GM12892 (cell line): ENCODE measurements around the gene RASGRP3.

ENCODE experiments used
- POLR2A ChIP-seq: IDR thresholded peaks from 2 replicates; pipeline ENCODE4 v1.6.1; 2011; ENCODE audit warnings: low read depth, low read length, control low read depth
- POLR2AphosphoS5 ChIP-seq: IDR thresholded peaks from 2 replicates; pipeline ENCODE4 v1.6.1; 2011; ENCODE audit warnings: low read depth, low read length, control low read depth
- TAF1 ChIP-seq: IDR thresholded peaks from 2 replicates; pipeline ENCODE4 v1.6.1; 2011; ENCODE audit warnings: low read depth, mild to moderate bottlenecking, control low read depth, low read length, borderline replicate concordance

DNA sequence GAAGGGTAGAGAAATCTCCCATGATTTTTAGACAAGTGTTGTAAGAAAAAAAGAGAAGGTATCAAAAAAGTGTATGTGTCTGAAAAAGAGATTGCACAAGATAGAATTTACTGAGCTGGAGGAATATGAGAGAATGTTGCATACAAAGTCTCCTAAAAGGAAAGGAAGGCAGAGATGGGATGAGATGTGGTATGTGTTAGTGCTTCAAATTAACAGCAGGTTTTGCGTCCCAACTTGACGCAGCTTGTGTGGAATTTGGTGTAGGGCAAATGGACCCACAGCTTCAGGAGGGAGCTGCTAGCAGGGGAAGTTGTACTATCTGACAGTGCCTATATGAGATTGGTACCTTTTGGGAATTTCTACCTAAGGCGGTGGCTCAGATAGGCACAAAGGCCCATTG is 9.0 kb upstream of the RASGRP3 start:
- TF ChIP-seq POLR2A (no peak), POLR2AphosphoS5 (no peak), TAF1 (no peak)
